Measurements from ENCODE around the gene NFILZ.
"Not testable (repeated sequence)": the region's sequence is repeated elsewhere in the genome, so short reads cannot be mapped to it uniquely, and the experiment has no call there.

NFILZ gene

DNA sequence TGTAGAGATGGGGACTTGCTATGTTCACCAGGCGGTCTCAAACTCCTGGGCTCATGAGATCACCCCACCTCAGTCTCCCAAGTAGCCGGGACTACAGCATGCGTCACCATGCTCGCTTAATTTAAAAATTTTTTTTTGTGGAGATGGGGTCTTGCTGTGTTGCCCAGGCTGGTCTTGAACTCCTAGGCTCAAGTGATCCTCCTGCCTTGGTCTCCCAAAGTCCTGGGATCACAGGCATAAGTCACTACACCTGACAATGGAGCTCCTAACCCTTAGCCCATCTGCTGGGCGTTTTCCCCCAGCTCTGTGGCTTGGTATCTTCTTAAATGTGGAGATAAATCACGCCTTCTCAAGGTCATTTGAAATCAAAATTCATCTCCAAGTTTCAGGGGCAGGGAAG is 13.6 kb upstream of the NFILZ start:
- TF ChIP-seq, protein P1, sequence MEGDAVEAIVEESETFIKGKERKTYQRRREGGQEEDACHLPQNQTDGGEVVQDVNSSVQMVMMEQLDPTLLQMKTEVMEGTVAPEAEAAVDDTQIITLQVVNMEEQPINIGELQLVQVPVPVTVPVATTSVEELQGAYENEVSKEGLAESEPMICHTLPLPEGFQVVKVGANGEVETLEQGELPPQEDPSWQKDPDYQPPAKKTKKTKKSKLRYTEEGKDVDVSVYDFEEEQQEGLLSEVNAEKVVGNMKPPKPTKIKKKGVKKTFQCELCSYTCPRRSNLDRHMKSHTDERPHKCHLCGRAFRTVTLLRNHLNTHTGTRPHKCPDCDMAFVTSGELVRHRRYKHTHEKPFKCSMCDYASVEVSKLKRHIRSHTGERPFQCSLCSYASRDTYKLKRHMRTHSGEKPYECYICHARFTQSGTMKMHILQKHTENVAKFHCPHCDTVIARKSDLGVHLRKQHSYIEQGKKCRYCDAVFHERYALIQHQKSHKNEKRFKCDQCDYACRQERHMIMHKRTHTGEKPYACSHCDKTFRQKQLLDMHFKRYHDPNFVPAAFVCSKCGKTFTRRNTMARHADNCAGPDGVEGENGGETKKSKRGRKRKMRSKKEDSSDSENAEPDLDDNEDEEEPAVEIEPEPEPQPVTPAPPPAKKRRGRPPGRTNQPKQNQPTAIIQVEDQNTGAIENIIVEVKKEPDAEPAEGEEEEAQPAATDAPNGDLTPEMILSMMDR (IDR thresholded peaks at IDR 0.05; ENCODE audit: control insufficient read depth, extremely low read depth, insufficient read depth), result no peak
- DNase-seq (ENCODE audit: low read depth), result no peak
- no peak overlapping the region for H3K4me3 ChIP-seq (ENCODE audit: low read depth, low read length)

GRCh38 chr19:8617325-8617724 is 13.1 kb upstream of the NFILZ start:
- H3K4me3 ChIP-seq (ENCODE audit: low read depth, low read length); DNase-seq (ENCODE audit: low read depth): not testable (repeated sequence)

GRCh38 chr19:8617984-8618383 is 12.4 kb upstream of the NFILZ start:
- H3K4me3 ChIP-seq (ENCODE audit: low read depth, low read length), result no peak overlapping the region
- TF ChIP-seq, protein P1 (IDR thresholded peaks at IDR 0.05; ENCODE audit: control insufficient read depth, extremely low read depth, insufficient read depth), result no peak
- DNase-seq (ENCODE audit: low read depth), result no peak

GRCh38 chr19:8618751-8619150 is 11.7 kb upstream of the NFILZ start:
- H3K4me3 ChIP-seq (ENCODE audit: low read depth, low read length), result no peak overlapping the region
- TF ChIP-seq, protein P1 (IDR thresholded peaks at IDR 0.05; ENCODE audit: control insufficient read depth, extremely low read depth, insufficient read depth), result no peak
- no peak for DNase-seq (ENCODE audit: low read depth)

DNA sequence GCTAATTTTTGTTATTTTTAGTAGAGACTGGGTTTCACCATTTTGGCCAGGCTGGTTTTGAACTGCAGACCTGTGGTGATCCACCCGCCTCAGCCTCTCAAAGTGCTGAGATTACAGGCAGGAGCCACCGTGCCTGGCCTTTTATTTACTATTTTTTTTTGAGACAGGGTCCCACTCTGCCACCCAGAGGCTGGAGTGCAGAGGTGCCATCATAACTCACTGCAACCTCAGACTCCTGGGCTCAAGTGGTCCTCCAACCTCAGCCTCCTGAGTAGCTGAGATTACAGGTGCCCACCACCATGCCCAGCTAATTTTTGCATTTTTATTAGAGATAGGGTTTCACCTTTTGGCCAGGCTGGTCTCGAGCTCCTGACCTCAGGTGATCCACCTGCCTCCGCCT is 7.5 kb upstream of the NFILZ start:
- H3K4me3 ChIP-seq (ENCODE audit: low read depth, low read length); DNase-seq (ENCODE audit: low read depth): not testable (repeated sequence)

DNA sequence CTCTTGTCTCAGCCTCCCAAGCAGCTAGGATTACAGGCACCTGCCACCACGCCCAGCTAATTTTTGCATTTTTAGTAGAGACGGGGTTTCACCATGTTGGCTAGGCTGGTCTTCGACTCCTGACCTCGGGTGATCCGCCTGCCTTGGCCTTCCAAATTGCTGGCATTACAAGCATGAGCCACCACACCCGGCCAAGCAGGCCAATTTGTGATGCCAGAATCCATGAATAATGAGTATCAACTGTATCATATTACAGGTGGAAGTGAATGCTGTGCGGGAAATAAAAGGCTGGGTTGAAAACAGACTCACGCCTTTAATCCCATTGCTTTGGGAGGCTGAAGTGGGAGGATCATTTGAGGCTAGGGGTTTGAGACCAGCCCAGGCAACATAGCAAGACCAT is 3.6 kb upstream of the NFILZ start:
- TF ChIP-seq, protein P1 (IDR thresholded peaks at IDR 0.05; ENCODE audit: control insufficient read depth, extremely low read depth, insufficient read depth), result no peak
- H3K4me3 ChIP-seq (ENCODE audit: low read depth, low read length), result no peak overlapping the region
- DNase-seq (ENCODE audit: low read depth), result no peak

GRCh38 chr19:8629184-8629583 is 1.2 kb upstream of the NFILZ start:
- H3K4me3 ChIP-seq (ENCODE audit: low read depth, low read length), result no peak overlapping the region
- TF ChIP-seq, protein P1 (IDR thresholded peaks at IDR 0.05; ENCODE audit: control insufficient read depth, extremely low read depth, insufficient read depth), result no peak
- DNase-seq (ENCODE audit: low read depth), result no peak

- no peak overlapping the region for H3K4me3 ChIP-seq (ENCODE audit: low read depth, low read length)
- TF ChIP-seq, protein P1 (IDR thresholded peaks at IDR 0.05; ENCODE audit: control insufficient read depth, extremely low read depth, insufficient read depth), result no peak
- DNase-seq (ENCODE audit: low read depth), result no peak
Measured at GRCh38 chr19:8630796-8631424, 477 bp downstream of the NFILZ start.

All from LNCaP clone FGC (cell line).